Effector CD8-positive, alpha-beta T cell (primary cell): ENCODE measurements around the gene PAM.

ENCODE experiments used
- DNase-seq: peaks from one replicate; lab custom pipeline; 2025; lab: John Stamatoyannopoulos, UW

The PAM gene

DNA sequence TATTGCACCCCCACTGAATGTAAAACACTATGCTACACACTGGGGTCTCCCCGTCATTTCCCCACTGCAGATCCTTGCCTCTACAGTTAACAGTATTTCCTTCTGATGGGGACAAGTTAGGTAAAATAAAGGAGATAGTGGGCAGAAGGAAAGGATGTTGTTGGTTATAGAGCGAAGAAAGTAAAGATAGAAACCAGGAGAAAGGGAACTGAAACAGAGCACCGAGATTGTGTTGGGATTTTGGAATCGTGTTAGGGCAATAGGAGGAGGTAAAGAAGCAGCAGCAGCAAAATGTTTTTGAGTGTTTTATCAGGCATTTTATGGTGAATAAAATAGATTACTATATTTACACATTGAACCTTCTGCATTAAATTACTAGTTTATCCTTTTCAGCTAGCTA is 60.0 kb downstream of the PAM start:
- DNase-seq = no peak

DNA sequence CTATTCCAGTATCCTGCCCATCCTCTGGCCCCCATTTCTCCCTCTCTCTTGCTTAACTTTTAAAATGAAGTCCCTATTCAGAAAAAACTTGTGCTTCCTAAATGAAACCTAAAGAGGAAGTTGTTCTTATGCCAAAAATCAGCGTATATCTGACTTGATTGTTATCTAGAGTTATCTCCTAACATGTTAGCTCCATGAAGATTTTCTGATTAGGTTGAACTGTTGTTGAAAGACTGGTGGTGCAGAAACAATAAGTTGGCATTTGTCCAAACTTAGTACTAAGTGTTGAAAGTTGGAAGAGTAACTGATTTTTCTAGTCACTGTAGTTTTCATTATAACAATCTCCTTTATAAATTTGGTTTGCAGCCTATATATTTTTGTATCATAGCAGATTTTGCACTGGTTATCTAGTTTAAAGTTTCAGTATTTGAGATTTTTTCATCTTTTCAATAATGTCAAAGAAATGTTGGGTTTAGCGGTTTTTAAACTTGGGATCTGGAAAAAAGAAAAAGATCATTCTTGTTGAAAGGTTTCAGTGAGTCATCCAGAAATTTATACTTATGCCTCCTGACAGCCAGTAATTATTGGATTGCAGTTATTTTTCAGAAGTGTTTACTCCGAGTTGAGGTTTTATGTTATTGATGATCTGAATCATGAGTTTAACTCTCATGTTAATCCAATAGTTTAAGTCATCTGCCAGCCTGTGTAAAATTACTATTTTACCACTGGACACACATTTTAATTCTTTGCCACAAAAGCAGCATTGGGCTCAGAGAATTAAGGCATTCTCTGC is 60.6 kb downstream of the PAM start:
- no peak for DNase-seq

DNA sequence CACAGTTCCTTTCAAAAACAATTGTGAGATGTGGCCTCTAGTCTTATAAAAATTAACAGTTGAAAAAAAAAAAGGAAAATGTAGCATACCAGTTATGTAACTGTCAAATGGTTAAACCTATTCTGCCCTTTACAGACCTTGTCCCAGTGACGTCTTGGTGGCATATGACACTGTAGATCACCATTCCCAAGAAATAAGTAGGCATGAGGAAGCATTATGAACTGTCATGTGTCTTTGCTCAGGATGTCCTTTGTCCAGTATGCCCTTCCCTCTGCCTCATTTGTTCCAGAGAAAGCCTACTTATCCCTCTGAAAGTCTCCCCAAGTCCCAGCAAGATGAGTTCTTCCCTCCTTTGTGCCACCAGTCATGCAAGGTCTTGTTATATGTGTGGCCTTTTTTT is 63.2 kb downstream of the PAM start:
- DNase-seq = no peak

DNA sequence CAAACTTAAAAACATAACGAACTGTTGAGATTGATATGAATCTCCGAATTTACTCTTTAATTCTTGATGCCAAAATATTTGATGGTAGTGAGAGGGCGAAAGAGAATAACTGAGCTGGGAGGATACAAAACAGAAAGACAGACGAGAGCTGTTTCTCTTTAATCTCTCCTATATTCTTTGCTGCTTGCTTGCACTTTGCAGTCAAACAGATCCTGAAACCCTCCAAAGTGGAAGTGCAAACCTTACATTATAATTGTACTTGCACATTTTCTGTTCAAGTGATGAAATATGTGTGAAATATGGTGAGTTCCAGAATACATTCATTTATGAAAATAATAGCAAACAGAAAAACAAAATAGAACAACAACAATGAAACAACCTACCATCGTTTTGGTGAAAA is 63.8 kb downstream of the PAM start:
- DNase-seq = no peak

DNA sequence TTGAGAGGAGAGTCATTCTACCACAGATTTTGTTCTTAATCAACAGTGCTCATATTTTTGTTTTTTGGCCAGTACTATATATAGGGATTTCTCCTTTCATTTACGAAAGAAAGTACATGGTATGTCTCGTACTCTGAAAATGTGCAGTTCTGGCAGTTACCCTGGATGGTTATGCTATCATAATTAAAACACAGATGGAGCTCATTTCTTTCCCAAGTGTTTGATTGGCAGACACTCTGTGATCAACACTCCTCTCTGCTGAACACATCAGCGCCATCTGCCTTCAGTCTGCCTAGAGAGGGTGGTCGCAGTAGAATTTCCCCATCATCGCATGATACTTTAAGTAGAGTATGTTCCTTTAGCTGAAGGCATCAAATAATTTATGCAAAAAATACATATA is 64.5 kb downstream of the PAM start:
- no peak for DNase-seq

DNA sequence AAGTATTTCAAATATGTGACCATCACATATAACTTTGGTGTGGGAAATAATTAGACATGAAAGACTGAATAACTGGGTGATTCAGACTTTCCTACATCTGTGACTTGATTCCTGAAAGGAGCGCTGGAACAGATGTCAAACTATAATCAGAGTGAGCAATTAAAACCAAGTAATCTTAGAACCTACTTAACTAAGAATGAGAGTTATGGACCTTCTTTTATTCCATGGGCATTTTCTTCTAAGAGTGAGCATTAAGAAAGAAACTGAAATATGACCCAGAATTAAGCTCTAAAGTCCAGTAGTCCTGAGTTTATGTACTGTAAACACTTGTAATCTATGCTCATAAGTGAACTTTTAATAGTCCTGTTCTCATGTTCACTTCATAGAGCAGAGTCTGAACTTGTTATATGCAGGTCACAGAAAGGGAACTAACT is 68.4 kb downstream of the PAM start:
- DNase-seq = no peak

DNA sequence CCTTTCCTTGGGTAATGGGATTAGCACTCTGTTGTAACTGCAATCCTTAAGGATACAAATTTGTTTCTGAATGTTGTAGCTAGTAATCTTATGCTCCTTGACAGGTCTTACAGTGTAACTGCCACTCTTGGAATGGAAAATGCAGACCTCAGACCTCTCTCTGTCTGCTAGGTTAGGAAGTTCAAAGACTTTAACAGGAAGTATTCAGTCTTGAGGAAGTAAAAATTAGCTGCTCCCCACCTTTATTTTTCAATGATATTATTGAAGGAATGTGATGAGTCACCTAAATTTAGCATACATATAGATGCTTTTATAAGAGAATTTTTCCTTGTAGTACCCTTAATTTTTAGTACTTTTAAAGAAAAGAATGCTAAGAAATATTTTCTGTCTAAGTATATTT is 71.5 kb downstream of the PAM start:
- DNase-seq = no peak

DNA sequence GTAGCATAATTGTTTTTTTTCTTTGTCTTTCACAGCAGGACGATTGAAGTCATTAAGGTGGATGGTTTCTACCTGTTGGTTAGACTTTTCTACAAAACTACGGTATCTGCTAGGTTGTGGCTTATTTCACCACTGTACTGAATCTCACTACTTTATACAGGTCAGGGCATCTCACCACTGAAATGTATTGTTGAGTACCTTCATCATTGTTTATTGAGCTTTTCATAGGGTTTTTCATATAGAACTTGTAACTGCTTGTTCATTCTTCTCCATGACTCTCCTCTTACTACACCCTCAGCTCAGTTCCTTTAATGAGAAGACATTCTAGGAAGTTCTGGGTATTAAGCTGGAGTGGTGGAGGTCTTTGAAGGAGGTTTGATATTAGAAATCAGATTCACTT is 75.1 kb downstream of the PAM start:
- DNase-seq = no peak

DNA sequence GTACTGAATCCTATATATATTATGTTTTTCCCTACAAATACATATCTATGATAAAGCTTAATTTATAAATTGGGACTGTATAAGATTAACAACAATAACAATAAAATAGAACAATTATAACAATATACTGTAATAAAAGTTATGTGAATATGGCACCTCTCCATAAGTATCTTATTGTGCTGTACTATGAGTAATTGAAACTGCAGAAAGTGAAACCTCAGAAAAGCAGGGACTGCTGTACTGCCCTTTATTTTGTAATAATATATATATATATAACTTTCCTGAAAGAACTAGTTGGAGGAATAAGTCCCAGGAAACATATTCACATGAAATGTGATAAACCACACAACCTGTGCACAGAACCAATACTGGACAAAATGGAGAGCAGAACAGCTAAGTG is 77.3 kb downstream of the PAM start:
- DNase-seq = no peak

DNA sequence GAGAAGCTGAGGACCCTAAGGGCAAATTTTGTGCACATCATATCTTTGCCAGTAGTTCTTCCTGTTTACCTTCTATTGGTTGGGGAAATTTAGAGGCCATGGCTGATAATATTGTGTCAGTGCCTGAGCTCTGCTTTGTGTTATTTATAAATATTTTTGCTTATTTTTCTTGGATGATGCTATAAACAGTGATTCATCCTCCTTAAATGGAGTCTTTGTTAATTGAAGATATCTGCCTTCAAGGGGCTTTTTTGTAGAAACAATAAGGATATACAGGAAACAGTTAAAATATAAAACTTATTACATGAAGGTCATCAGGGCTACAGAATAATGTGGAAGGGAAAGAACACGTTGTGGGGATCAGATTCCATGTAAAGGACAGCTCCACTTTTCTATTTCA is 78.0 kb downstream of the PAM start:
- no peak for DNase-seq

DNA sequence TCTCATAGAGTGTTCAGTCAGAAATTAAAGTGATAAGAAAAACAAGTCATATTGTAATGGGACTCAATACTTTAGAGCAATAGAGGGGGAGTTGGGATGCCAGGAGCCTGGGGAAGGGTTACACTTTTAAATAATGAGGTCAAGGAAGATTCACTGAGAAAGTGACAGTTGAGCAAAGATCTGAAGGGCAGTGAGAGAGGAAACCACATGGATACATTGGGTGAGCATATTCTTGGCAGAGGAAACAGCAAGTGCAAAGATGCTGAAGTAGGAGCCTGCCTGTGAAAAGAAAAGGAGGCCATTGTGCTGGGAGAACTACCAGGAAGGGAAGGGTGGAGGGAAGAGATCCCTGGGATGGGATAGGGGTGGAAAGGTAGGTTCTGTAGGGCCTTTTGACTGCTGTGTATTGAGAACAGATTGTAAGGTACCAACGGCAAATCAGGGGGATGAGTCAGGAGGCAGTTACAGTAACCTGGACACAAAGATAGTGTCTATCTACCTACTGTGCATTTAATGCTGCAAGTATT is 79.4 kb downstream of the PAM start:
- no peak for DNase-seq

DNA sequence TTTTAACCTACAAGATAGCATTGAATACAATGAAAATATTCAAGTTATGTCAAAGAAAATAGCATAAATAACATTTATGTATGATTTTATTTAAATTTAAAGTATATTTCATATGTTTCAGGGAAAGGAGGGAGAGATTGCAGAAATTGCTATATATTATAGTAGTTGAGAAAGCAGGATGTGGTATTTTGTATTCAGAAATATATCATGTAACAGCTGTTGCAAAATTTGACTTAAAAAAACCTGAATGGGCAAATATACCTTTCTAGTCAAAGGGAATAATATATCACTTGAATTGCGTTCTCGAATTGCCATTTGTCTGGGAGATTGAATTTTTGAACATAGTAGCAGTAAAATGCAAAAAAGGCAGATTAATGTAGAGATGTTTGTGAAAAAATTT is 80.6 kb downstream of the PAM start:
- DNase-seq = no peak

DNA sequence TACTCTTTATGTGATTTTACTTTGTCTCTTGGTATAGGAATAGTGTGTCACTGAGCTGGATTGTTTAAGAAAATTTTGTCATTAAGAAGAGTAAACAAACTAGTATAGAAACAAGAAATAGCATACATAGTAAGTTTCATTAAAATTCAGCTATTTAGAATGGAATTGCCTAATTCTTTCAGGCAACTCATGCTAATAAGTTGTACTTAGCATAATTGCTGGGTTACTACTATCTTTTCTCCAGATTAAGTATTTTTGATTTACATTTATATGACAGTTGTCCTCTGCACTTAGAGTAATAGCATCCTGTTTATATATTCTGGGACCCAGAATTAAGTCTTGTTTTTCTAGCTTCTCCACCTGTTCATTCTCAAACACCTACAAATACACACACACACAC is 85.9 kb downstream of the PAM start:
- DNase-seq = no peak

DNA sequence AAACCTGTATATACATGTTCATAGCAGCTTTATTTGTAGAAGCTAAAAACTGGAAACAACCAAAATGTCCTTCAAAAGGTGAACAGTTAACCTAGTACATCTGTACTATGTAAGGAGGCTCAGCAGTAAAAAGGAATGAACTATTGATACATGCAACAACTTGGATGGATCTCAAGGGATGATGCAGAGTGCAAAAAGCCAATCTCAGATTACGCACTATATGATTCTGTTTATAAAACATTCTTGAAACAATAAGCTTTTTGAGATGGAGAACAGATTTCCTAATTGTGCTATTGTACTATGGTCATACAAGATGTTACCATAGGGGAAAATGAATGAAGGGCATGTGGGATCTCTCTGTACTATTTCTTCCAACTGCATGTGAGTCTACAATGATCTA is 88.9 kb downstream of the PAM start:
- DNase-seq = no peak

DNA sequence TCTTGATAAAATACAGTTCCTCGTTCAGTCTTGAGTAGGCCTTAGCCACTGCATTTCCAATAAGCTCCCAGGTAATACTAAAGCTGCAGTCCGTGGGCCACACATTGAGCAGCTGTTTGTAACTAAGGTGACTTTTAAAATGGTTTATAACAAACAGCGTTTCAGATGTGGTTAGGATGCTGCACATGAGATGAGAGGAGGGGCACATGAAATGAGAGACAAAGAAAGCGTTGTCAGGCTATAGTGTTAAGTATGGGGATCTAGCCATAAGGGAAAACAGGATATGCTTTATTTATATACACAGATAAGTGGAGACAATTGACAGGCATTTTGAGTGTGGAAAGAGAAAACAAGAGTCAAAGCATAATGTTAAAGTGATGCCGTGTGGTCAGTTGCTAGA is 89.9 kb downstream of the PAM start:
- DNase-seq = no peak

DNA sequence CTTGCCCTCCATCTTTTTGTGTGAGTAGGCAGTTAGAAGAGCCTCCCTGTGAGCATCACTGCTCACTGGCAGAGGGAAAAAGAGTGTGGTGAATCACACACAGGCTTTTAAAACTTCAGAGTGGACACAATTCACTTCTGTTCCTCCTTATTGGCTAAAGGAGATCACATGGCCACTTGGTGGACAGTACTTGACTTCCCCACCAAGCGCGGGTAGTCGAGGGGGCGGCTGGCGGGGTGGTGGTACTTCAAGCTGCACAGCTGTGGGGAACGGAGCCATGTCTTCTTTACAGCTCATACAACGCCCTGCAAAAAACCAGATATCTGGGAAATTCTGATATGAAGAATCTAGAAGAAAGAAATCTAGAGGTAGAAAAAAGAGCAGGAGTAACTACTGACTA is 95.4 kb downstream of the PAM start:
- no peak for DNase-seq

DNA sequence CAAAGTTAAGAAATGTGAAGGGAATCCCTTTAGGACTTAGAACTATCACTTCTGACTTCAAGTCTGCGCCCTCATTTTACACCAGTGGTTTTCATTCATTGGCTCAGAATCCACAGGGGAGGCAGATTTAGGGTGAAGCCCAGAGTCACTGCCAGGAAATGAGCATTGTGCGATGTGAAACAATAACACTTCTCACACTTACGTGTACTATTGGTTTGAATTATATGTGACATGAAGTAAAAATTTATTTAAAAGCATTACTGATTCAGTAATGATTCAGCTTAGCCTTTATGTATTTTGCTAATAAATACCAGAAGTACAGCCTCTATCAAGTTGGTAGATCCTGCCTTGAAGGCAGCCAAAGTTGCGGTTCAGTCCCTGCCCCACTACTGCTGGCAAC is 98.6 kb downstream of the PAM start:
- no peak for DNase-seq

DNA sequence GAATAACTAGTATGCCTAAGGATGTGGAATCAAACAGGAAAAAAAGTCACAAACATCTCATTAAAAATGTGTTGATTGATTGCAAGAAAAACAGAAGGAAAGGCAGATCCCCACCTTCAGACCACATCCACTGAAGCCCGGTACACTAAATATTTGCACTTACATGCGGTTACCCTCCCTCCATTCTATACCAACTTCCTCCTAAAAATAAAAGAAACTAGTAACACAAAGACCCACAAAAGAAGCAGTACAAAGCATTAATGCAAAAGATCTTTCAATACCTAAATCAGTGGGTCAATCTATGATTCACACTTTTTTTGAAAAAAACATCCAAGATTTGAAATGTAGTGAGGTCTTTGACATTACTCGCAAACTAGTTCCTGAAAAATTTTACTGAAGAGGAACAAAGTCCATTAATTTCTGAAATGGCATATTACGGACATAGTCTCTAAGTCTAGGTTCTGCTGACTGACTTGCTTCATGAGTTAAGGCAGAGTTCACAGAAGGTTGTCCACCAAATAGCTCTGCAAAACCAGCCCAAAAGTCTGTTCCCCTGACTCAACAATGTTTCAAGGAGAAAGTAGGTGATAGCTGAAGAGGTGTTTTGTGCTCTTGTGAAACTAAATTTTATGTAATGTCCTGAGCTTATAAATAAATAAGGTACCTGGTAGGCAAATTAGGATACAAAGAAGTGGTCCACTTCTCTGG is 100.7 kb downstream of the PAM start:
- no peak for DNase-seq

DNA sequence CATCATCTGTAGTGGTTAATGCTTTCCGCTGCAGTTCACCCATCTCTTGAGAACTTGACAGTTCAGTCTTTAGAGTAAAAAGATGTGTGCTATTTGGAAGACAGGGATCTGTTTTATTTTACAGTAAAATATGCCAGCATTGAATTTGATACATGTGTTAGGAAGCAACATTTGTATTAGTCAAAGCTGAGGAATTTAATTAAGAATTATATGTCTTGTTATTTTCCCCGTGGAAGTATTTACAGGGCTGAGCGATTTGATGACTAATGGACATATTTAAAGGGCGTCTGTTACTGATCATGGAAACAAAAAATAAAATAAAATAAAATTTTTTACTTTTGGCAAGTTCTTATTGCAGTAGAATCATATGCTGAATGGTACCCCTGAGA is 101.3 kb downstream of the PAM start:
- no peak for DNase-seq

DNA sequence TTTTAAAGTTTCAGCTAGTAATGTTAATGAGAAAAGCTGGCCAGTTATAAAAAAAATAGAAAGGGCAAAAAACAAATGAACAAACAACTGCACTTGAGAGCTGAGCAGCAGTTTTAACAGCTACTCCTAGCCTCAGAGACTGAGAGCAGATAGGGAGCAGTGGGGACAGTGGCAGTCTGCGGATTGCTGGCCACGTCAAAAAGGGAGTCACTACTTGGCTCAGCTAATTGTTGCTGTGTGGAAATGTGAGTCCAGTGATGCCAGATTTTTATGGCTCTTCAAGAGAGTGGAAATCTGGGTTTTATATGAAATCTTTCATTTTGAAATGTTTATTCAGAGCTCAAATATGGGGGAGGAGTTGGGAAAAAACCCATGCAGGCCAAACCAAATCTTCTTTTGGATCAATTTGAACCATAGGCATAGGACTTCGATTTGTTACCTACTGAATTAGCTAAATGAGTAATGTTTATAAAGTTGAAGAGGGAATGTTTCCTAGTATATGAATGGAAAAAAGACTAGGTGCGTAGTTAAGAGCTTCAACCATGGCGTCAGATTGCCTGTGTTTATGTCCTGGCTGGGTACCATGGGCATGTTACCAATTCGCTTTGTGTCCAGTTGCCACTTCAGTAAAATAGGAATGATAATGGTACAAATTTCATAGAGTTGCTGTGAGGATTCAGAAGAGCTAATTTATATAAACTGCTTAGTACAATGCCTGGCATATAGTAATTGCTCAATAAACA is 102.1 kb downstream of the PAM start:
- no peak for DNase-seq

DNA sequence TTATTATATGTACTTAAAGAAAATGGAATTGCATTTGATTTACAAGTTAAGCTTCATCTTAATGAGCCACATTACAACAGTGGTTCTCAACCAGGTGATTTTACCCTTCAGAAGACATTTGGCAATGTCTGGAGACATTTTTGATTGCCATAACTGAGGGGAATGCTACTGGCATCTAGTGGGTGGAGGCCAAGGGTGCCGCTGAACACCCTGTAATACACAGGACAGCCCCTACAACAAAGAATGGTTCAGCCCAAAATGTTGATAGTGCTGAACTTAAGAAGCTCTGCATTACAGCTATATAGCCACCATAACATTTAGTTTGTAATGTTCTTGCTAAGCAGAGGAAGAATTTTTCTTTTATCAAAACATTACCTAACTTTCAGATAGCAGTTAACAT is 103.1 kb downstream of the PAM start:
- DNase-seq = no peak

DNA sequence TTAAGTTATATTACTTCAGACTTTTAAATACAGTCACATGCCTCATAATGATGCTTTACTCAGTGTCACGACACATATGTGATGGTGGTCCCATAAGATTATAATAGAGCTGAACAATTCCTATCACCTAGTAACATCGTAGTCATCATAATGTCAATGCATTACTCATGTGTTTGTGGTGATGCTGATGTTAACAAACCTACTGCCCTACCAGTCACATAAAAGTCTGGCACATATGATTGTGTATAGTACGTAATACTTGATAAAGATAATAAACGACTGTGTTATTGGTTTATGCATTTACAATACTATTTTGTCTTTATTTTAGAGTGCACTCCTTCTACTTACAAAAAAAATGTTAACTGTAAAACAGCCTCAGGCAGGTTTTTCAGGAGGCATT is 103.7 kb downstream of the PAM start:
- no peak for DNase-seq

DNA sequence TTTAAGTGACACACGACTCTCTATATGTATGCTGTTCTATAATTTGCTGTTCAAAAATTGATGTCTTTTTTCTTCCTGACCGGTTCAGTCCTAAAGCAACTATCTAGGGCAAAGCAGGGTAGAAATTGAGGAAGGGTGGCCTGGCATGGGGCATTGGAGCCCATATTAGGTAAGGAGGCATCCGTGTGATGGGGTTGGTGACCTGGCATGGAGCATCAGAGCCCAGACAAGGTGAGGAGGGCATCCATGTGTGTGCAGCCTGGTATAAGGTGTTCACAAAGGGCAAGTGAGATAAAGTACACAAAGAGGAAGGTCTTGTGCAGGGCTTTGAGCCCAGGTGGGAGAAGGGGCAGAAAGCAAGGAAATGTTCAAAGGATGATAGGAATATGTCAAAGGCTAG is 104.9 kb downstream of the PAM start:
- DNase-seq = no peak
